ENCODE data around the gene LASP1.

GRCh38 chr17:38852771-38853291 lies 17.0 kb upstream of the LASP1 start:
- TF ChIP-seq CTCF (conservative IDR thresholded peaks at IDR 0.05; ENCODE audit: low read depth, low read length) (no peak), SMC3 (IDR thresholded peaks at IDR 0.05; ENCODE audit: low read depth, low read length) (no peak), CEBPB (IDR thresholded peaks at IDR 0.05; ENCODE audit: low read depth, low read length) (no peak), MAFK (IDR thresholded peaks at IDR 0.05; ENCODE audit: low read depth, low read length) (no peak), RAD21 (IDR thresholded peaks at IDR 0.05; ENCODE audit: low read length) (no peak), POLR2A (IDR thresholded peaks at IDR 0.05; ENCODE audit: low read depth, low read length) (no peak), RCOR1 (IDR thresholded peaks at IDR 0.05; ENCODE audit: insufficient replicate concordance, low read length) (no peak), CHD1 (IDR thresholded peaks at IDR 0.05; ENCODE audit: low read depth, low read length) (no peak)

Data from IMR-90 (cell line).